Amniotic stem cell (primary cell): ENCODE measurements around the gene TEPSIN.
"Not testable (repeated sequence)": the region's sequence is repeated elsewhere in the genome, so short reads cannot be mapped to it uniquely, and the experiment has no call there.

Experiments used
- DNase-seq: peaks from one replicate; lab custom pipeline; 2025; lab: John Stamatoyannopoulos, UW

TEPSIN gene

DNA sequence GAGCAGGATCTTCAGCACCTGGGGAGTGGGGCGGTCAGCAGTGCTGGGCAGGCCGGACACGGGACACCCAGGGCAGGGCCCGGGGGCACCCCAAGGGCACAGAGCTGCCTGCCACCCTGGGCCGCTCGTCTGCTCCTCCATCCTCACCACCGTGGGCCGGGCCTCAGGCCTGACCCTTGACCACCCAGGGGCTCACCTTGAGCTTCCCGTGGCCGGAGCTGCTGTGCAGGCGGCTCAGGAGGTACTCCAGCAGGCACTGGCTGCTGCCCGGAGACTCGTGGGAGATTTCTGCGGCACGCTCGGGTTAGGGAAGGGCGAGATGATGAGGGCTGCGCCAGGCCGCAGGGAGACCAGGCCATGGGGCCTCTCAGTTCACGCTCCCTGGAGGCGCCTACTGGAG lies 2.1 kb downstream of the TEPSIN start:
- DNase-seq, result no peak

DNA sequence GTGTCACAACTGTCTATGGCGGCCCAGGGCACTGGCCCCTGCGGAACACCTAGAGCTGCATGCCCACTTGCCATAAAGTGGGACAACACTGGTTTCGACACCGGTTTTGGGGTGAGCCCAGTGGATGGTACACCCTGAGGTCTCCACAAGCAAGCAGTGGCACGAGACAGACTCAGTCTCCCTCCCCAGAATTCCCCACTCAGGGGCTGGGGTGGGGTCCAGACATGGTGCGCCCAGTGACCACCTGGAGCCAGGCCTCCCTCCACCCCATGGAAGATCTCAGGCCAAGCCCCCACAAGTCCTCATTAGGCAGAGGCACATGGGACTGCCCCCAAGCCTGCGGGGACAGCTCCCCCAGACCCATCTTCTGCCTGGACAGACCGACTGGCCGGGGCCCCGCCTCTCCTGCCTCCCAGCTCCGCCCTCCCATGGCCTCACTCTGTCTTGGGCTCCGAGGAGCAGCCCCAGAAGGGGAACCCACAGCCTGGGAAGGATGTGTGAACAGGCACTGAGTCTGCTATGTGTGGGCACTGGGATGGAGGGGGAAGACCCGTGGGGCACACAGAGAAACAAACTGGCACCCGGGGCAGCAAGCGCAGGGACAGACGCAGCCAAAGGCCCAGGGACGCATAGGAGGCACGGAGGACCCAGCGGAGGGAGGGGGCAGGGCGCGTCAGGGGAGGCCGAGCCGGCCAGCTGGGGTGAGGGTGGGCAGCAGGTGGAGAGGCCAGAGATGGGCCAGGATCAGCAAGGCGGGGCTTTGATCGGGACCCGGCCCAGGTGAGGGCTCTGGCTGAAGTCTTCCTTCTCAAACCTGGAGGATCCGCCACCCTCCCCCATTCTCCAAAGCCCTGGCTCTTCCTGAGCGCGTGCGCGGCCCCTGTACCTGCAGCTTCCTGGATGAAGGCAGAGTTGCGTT lies 2.8 kb downstream of the TEPSIN start:
- no peak for DNase-seq

DNA sequence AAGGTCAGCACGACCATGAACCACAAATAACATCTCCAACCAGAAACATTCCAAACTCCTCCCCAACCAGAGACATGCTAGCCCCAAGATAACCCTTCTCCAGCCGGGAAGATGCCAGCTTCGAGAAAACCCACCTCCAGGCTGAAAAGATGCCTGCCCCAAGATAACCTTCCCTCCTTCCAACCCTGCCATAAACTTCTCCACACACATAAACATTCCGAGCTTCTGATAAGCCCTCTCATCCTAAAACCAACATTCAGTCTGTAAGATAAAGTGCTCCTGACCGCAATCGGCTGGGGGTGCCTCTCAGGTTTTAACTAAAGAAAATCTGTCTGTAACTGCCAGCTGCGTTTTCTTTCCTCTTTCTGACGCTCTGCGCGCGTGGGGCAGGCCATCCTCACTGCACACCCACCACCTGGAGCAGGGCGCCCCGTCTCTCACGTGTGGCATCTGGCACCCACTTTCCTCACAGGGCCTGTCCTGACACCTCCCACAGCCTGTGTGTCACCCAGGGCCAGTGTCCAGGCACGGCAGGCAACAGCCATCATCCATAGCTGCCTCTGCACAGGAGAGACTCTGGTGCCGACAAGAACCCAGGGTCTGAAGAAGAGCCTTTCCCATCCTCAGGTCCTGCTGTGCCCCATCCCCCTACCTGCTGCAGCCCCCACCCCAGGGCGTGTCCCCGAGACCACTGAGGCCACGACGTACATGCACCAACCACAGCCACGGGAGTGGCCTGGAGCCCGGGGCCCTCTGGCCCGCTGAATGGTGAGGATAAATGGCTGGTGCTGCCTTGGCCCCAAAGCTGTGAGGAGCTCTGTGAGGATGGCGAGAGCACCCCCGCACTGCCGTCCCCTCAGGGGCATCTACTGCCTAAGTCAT lies 3.7 kb downstream of the TEPSIN start:
- no peak for DNase-seq

DNA sequence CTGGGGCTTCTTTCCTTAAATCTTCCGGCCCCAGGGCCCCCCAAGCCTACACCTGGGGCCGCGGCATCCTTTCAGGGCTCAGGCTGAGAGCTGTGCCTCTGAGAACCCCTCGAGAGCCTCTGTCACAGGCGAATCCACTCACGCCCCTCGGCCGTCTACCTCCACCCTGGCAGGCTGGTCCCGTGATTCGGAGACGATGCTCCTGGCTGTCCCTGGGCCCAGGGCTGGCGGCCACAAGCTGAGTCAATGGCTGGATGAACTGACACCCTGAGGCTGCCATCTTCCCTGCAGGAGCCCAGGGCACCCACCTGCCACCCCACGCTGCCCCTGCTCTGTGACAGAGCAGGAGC lies 4.4 kb downstream of the TEPSIN start:
- no peak for DNase-seq

DNA sequence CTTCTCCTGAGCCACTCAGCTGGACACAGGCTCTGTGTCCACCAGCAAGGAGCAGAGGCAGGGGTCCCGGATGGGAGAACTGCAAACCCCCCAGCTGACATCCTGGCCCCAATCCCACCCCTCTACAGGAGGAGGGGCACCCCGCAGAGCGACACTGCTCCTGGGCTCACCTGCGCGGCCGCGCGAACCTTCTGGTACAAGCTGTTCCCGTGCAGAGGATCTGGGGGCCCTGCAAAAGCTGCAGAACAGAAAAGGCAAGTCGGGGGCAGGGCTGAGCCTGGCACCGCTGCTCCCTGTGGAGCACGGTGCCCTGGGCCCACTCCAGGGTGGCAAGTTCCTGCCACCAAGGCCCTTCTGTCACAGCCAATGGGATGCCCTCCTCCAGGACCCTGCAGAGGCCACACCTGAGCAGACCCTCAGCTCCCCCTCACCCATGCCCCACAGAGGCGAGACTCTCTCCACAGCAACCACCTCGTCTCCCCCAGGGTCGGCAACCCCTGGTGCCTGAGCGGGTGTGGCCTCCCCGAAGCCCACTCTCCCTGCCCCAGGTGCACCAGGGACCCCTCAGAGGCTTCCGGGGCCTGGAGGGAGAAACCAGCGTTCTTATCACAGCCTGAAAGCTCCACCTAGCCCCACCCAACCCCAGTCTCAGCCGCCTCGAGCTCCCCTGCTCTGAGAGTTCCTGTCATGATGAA lies 4.9 kb downstream of the TEPSIN start:
- DNase-seq, result no peak

DNA sequence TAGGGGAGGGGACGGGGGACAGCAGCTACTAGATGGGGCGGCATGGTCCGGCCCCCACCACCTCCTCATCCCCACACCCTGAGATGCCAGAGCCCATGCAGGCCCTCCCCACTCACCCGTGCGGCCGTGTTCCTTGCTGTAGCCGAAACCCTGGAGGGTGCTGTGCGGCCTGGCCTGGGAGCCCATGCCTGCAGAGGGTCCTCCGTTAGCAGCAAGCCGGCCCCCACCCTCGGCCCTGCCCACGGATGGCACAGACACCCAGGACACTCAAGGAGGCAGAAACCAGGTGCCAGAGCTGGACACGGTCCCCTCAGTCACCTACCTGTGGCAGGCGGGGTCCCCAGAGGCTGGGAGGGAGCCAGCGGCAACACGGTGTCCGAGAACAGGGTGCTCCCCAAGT lies 5.5 kb downstream of the TEPSIN start:
- DNase-seq, result no peak

DNA sequence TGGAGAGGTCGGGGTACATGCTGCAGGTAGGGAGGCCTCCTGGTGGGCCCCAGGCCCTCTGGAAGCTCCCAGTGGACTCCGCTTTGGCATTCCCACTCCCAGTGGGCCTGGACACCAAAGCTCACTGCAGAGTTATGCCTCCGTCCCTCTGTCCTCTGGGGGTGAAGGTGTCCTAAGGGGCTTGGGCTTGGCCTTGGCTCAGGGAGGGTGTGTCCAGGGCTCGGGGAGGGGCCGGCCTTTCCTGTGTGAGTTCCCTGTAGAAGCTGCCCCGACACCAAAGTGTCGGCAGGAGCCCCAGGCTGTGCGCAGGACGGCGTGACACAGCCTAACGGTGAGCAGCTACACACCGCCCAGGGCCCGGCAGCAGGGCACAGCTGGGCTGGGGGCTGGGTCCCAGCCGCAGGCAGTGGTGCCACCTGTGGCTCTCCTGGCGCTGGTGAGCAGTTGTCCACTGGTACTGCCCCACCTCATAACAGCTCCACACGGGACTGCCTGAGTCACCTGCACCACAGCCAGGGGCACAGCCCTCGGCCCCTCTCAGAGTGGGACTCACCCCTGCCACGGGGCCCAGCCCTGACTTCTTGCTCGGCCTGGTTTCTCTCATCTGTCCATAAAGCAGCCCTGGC lies 6.1 kb downstream of the TEPSIN start:
- no peak for DNase-seq

DNA sequence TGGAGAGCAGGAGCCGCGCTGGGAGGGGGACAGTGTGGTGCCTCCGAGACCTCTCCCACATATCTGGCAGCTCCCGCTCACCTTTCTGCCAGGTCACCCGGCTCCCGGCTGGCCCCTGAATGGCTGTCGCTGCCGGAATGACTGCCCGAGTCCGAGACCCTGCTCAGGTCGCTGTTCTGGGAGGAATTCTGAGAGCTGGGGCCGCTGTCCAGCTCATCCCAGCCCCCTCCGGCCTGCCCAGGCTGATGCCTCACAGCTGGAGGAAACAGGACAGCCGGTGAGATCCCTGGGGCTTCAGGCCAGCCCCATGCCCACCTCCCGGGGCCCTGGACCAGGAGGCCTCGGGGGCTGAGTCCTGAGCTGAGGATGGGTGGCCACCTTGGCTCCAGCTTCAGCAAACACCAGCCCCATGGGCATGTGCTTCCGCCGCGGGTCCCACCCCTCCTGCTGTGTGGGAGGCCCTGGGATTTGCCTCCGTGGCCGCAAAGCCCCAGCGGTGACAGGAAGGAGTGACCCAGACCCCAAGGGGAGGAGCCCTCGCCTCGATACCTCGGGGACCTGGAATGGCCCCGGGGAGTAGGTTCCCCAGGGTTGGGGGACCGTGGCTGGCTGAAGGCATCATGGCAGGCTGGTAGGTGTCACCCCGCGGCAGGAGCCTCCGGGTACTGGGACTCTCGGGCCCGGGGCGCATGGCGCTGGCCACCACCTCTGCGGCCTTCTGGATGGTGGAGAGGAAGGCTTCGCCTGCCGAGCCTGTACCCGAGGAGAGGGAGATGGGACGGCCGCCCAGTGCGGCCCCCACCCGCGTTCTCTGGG lies 6.9 kb downstream of the TEPSIN start:
- DNase-seq, result no peak

DNA sequence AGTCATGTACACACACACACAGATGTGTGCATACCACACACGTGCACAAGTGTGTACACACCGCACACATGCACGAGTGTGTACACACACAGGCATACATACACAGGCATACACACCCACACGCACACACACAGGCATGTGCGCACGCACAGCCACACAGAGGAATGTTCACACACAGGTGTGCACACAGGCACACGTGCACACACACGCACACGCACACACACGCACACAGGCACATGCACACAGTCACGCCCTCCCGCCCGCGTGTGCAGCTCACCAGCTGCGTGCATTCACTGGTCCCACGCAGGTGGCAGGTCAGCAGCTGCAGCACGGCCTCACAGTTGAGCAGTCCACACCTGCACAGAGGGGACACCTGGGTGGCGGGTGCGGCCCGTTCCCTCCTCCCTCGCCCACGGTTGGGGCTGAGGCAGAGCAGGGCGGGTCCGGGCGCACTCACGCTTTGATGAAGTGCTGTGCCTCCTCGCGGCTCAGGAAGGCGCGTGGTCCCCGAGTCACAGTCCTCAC lies 7.7 kb downstream of the TEPSIN start:
- no peak for DNase-seq

DNA sequence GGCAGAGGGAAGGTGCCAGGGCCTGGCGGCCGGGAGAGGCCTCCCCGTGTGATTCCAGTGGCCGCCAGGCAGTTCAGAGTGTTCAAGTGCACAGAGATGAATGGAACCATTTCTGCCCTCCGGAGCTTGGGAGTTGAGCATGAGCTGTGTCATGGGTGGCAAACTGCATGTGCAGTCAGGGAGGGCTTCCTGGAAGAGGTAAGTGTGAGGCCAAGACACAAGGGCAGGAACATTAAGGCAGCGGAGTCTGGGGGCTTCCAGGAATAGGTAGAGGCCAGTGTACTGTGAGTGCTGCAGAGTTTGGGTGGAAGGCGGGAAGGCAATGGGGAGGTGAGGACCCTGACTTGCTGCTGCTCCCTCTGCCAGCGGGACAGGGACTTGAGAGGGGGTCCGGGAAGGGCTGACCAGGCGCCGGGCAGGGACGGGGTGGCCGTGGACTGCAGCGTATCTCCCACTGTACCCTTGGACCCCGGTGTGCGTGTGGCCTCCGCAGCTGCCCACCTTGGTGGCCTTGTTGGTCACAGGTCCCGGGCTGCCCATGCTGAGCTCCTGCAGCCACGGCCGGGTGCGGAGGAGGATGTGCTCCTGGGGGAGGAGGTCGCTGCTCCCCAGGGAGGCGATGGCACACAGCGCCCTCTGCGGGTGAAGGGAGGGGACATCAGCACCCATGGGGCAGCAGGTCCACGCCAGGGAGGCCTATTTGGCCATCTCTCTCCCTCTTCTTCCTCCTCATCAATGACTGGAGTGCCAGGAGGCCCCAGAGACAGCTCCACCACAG lies 8.6 kb downstream of the TEPSIN start:
- no peak for DNase-seq

DNA sequence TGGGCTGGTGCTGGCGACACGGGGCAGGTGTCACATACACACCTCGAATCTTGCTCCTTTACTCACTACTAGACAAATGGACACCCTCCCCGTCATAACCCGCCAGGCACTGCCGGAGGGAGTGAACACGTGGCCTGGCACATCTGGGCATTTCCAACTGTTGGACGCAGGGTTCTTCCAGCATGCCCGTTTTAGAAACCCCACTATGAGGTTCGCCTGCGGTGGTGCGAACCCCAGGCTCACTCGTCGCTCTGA lies 9.3 kb downstream of the TEPSIN start:
- no peak for DNase-seq

DNA sequence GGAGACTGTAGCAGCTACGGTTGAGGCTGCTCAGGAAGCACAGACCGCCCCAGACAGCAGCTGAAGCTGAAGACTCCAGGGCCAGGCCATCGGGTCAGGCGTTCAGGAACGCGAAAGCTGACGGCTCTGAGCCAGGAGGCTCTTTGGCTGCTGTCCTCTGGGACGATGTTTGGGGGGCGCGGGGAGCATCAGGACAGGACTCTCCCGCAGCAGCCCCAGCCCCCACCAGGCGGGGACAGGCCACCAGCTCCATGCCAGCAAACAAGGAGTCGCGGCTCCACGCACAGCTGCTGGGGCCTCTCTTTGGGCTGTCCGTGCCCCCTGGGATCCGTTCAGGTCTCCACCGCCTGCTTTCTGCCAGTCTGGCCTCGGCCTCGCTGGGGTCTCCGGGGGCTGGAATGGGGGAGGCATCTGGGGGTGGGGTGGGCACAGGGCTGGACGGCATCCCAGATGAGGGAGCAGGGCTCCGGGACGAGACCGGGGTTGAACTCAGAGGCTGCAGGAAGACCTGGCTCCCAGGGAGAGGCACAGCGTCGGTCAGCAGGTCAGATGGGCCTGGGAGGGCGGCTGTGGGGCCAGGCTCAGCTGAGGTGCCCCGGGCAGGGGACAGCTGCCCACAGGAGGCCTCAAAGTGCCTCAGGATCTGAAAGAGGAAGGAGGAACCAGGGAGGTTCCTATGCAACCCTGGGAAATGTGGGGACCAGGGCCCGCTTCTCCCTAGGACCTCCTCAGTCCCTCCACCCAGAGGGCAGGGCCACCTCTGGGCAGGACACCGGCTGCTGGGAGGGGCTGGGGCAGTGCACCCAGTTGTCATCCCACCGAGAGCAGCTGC lies 9.8 kb downstream of the TEPSIN start:
- no peak for DNase-seq

DNA sequence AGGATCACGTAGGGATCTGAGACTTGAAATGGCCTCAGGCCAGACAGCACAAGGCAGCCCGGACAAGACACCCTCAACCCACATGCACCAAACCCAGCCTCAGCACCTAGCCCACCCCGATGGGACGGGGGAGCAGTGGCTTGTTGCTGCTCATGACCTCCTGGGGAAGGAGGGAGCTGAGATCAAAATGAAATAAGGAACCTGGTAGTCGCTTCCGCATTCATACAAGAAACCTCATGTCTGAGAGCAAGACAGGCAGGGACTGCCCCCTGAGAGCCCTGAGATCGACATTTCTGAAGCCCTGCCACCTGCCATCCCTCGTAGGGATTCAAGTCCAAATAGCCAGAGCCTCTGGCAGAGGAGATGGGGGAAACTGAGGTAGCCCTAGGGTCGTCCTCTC lies 10.4 kb downstream of the TEPSIN start:
- DNase-seq, result no peak

DNA sequence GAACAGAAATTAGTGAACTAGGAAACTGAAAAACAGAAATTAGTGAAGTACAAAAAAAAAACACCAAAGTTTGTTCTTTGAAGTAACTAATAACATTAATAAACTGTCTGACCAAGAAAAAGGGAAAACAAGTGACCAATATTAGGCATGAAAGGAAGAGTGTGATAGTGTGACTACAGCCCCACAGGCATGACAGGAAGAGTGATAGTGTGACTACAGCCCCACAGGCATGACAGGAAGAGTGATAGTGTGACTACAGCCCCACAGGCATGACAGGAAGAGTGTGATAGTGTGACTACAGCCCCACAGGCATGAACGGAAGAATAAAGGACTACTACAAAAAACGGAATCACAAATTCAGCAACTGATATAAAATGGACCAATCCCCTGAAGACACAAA lies 11.2 kb downstream of the TEPSIN start:
- DNase-seq, result not testable (repeated sequence)

DNA sequence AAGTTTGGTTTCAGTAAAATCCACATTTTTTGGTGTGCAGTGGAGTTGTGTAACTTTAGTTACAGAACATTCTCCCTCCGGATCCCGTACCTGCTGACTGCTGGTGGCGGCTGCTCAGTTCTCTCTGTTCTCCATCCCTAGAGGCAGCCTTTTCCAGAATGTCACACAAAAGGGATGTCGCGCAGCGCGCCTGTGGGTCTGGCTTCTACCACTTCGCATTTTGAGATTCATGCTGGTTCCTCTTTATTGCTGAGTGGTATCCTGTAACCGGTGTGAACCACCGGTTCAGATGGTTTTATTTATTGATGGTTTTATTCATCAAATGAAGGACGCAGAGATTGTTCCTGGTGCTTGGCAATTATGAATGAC lies 15.1 kb downstream of the TEPSIN start:
- DNase-seq, result no peak

DNA sequence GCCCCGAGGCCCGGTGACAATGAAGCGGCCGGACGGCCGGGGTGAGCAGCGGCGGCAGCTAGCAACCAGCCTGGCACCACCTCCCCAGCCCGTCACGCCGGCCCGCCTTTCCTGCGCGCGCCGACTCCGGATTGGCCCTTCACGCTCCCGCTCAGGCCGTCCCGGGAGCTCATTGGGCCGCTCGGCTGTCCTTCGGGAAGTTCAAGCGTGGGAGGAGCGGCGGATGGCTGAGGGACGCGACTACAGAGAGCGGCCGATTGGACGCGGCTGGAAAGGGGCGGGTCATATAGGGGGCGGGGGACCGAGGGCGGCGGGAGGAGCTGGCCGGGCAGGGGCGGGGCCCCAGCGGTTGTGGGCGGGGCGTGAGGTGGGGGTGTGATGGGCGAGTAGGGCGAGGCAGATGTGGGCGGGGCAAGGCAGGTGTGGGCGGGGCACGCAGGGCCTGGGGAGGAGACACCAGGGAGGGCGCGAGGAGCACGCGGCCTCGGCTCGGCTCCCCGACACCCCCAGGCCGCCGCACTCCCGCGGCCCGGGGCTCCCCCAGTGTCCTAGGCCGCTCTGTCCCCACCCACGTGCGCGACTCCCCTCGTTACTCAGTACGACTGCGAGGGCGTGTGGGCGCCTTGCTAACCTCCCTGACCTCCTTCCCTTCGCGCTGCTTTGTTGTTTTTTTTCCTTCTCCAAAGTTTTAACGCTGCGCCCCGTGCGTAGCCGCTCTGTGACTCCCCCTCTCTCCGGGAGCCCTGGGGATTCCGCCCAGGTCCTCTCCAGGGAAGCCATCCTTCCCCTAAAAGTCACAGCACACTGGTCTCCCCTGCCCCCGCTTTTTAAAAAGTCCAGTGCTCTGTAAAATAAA lies 15.7 kb downstream of the TEPSIN start, which contains the start of gene CEP131:
CEP131 (minus strand) TSS at position 60 of the 856 bp plus-strand sequence. CDS start 2,909 bp downstream, outside the sequence.
- peak; percentile 96 for DNase-seq

DNA sequence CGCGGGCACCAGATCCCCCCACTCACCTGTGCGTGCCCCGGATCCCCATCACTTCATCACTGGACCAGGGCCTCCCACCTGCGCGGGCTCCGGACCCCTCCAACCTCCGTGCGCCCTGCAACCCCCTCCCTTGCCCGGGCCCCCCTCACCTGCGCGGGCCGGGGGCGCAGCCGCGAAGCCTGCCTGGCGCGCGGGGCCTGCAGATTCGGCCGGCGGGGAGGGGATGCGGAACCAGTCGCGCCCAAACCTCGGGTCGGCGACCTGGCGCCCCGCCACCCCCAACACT lies 16.3 kb downstream of the TEPSIN start:
- DNase-seq, result no peak

DNA sequence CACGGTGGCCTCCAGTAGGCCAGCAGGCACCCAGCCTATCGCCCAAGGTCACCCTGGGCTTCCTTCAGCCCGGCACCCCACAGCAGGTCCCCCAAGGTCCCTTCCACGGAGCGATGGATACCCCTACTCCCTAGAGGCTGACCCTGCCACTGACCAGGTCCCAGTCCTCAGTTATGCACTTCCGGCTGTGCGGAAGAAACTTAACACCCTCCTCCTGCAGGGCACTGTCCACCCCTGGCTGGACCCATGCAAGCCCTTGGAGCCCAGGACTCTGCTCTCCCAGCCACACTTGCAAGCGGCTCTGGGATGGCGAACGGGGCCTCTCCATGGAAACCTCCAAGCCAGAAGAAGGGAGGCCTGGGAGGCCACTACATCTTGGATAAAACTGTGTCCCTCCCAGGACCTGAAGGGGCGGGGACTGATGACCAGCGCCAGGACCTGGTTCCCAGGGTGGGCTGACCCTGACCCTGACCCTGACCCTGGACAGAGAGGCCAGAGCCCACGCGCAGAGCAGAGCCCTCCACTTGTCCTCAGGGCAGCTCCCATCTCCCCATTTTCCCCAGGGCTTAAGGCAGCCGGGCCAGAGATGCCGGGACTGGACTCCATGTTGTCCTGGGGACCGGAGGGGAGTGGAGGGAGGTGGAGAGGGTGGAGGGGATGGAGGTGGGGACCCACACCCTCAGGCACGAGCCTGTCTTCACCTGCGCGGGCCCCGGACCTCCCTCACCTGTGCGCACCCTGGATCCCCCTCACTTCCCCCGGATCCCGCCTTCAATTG lies 16.8 kb downstream of the TEPSIN start:
- DNase-seq, result no peak
